MM.1S (cell line): ENCODE data around the gene GLIPR1L1.
"Not testable (repeated sequence)": the region's sequence is repeated elsewhere in the genome, so short reads cannot be mapped to it uniquely, and the experiment has no call there.

Source experiments
- DNase-seq: peaks from one replicate; pipeline ENCODE4 v3.0.0-alpha.2; 2015
- H2AFZ ChIP-seq: fragments of 300-600 bp; sonication (generic); 2 replicates; pipeline ENCODE4 v1.6.0; 2016; ENCODE audit warnings: antibody characterized with exemption, low read length
- H3F3A ChIP-seq: fragments of 300-600 bp; sonication (generic); 2 replicates; pipeline ENCODE4 v1.6.1; 2016; ENCODE audit warnings: mild to moderate bottlenecking, antibody characterized with exemption, low read length, moderate library complexity, mixed read lengths; ENCODE audit not compliant: insufficient read depth
- H3K27ac ChIP-seq: fragments of 300-600 bp; sonication (generic); 2 replicates; pipeline ENCODE4 v1.5.1; 2016; ENCODE audit warnings: mild to moderate bottlenecking, low read length
- H3K27me3 ChIP-seq: fragments of 300-600 bp; sonication (generic); replicated peaks from 2 replicates; pipeline ENCODE4 v1.6.0; 2016; ENCODE audit warnings: low read length; ENCODE audit not compliant: insufficient read depth
- H3K36me3 ChIP-seq: fragments of 300-600 bp; sonication (generic); replicated peaks from 2 replicates; pipeline ENCODE4 v1.6.1; 2016; ENCODE audit warnings: mild to moderate bottlenecking, low read length, mixed read lengths; ENCODE audit not compliant: insufficient read depth
- H3K4me1 ChIP-seq: fragments of 300-600 bp; sonication (generic); 2 replicates; pipeline ENCODE4 v1.6.1; 2016; ENCODE audit warnings: low read length, mixed read lengths
- H3K4me2 ChIP-seq: fragments of 300-600 bp; sonication (generic); 2 replicates; pipeline ENCODE4 v1.6.0; 2016; ENCODE audit warnings: low read depth, low read length
- H3K4me3 ChIP-seq: fragments of 300-600 bp; sonication (generic); 2 replicates; pipeline ENCODE4 v1.5.1; 2016; ENCODE audit warnings: low read length, mixed read lengths
- H3K79me2 ChIP-seq: fragments of 300-600 bp; sonication (generic); 2 replicates; pipeline ENCODE4 v1.6.1; 2016; ENCODE audit warnings: mixed run types, low read length, mixed read lengths
- H3K9ac ChIP-seq: fragments of 300-600 bp; sonication (generic); 2 replicates; pipeline ENCODE4 v1.6.1; 2016; ENCODE audit warnings: low read length, mixed read lengths
- H3K9me2 ChIP-seq: fragments of 300-600 bp; sonication (generic); replicated peaks from 2 replicates; pipeline ENCODE4 v1.6.1; 2016; ENCODE audit warnings: mild to moderate bottlenecking, low read length, mixed read lengths; ENCODE audit not compliant: insufficient read depth
- H3K9me3 ChIP-seq: fragments of 300-600 bp; sonication (generic); replicated peaks from 2 replicates; pipeline ENCODE4 v1.6.1; 2016; ENCODE audit warnings: mild to moderate bottlenecking, low read length, mixed read lengths; ENCODE audit not compliant: insufficient read depth
- H4K20me1 ChIP-seq: fragments of 300-600 bp; sonication (generic); 2 replicates; pipeline ENCODE4 v1.6.1; 2016; ENCODE audit warnings: mild to moderate bottlenecking, low read length, moderate library complexity, mixed read lengths; ENCODE audit not compliant: insufficient read depth
- EZH2 ChIP-seq: fragments of 300-600 bp; sonication (generic); optimal IDR thresholded peaks from 2 replicates; pipeline ENCODE3; 2017; ENCODE audit warnings: low read depth, mild to moderate bottlenecking, antibody characterized with exemption, low read length, mixed read lengths
- EZH2phosphoT487 ChIP-seq: fragments of 300-600 bp; sonication (generic); IDR thresholded peaks from 2 replicates; pipeline ENCODE4 v1.6.1; 2018; ENCODE audit warnings: antibody characterized with exemption, low read length
- TF ChIP-seq, protein P1 (sequence below): fragments of 300-600 bp; sonication (generic); IDR thresholded peaks from 2 replicates; pipeline ENCODE4 v1.5.1; 2016; ENCODE audit warnings: antibody characterized with exemption, low read length, mixed read lengths

The GLIPR1L1 gene

DNA sequence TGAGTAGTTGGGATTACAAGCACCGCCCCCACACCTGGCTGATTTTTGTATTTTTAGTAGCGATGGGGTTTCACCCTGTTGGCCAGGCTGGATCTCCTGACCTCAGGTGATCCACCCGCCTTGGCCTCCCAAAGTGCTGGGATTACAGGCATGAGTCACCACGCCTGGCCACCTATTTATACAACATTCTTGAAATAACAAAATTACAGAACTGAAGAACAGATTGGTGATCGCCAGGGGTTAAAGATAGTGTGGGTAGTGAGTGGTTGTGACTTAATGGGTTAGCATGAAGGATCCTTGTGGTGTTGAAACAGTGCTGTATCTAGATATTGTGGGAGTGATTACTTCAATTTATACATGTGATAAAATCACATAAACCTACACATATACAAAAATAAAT is 7.4 kb downstream of the GLIPR1L1 start:
- no peak for DNase-seq

GRCh38 chr12:75345531-75345930 is 11.1 kb downstream of the GLIPR1L1 start:
- H3K36me3 ChIP-seq: no peaks in the 10 kb centered on the region
- no peak overlapping the region for H2AFZ ChIP-seq
- no peaks in the 10 kb centered on the region for H3K9me2 ChIP-seq
- H3K4me2 ChIP-seq: no peak overlapping the region
- DNase-seq: no peak
- no peaks in the 10 kb centered on the region for H3K9me3 ChIP-seq
- no peaks in the 10 kb centered on the region for H3K4me1 ChIP-seq
- H4K20me1 ChIP-seq: no peaks in the 10 kb centered on the region
- no peak overlapping the region for H3K27ac ChIP-seq
- H3K27me3 ChIP-seq: no peaks in the 10 kb centered on the region
- H3K4me3 ChIP-seq: no peak overlapping the region
- H3K9ac ChIP-seq: no peak overlapping the region
- no peaks in the 10 kb centered on the region for H3K79me2 ChIP-seq
- H3F3A ChIP-seq: no peaks in the 10 kb centered on the region
- TF ChIP-seq, protein P1, sequence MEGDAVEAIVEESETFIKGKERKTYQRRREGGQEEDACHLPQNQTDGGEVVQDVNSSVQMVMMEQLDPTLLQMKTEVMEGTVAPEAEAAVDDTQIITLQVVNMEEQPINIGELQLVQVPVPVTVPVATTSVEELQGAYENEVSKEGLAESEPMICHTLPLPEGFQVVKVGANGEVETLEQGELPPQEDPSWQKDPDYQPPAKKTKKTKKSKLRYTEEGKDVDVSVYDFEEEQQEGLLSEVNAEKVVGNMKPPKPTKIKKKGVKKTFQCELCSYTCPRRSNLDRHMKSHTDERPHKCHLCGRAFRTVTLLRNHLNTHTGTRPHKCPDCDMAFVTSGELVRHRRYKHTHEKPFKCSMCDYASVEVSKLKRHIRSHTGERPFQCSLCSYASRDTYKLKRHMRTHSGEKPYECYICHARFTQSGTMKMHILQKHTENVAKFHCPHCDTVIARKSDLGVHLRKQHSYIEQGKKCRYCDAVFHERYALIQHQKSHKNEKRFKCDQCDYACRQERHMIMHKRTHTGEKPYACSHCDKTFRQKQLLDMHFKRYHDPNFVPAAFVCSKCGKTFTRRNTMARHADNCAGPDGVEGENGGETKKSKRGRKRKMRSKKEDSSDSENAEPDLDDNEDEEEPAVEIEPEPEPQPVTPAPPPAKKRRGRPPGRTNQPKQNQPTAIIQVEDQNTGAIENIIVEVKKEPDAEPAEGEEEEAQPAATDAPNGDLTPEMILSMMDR: no peak
- TF ChIP-seq EZH2phosphoT487 (no peak), EZH2 (no peak)

More for the DNA sequence above, 7.4 kb downstream of the GLIPR1L1 start:
- no peak overlapping the region for H3K27ac ChIP-seq
- H2AFZ ChIP-seq: no peak overlapping the region
- TF ChIP-seq EZH2phosphoT487 (no peak), EZH2 (no peak)
- TF ChIP-seq, protein P1: no peak
- no peak overlapping the region for H3K4me3 ChIP-seq
- no peaks in the 10 kb centered on the region for H3K27me3 ChIP-seq
- no peaks in the 10 kb centered on the region for H3K9me2 ChIP-seq
- H3K36me3 ChIP-seq: no peaks in the 10 kb centered on the region
- H3K9ac ChIP-seq: no peak overlapping the region
- peaks cover 4% of the 10 kb centered on the region; the same call in 1 of the 2 replicates for H3K4me1 ChIP-seq
- no peaks in the 10 kb centered on the region for H3K79me2 ChIP-seq
- H3K4me2 ChIP-seq: no peak overlapping the region
- peaks cover 4% of the 10 kb centered on the region; the same call in 1 of the 2 replicates for H3F3A ChIP-seq
- no peaks in the 10 kb centered on the region for H3K9me3 ChIP-seq
- H4K20me1 ChIP-seq: no peaks in the 10 kb centered on the region

DNA sequence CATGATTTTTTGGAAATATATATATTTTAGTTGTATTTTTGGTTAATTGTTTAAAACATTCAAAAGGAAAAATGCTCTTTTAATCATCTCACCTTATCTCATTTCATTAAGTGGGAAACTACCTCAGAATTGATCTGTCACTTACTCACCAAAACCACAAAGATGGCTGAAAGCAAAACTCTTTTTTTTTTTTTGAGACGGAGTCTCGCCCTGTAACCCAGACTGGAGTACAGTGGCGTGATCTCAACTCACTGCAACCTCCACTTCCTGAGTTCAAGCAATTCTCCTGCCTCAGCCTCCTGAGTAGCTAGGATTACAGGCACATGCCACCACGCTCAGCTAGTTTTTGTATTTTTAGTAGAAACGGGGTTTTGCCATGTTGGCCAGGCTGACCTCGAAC is 11.7 kb downstream of the GLIPR1L1 start:
- not testable (repeated sequence) for H3K36me3 ChIP-seq, H3K27ac ChIP-seq, H4K20me1 ChIP-seq, DNase-seq, H3K9me2 ChIP-seq, H3F3A ChIP-seq, H2AFZ ChIP-seq, H3K9ac ChIP-seq, H3K4me2 ChIP-seq, H3K79me2 ChIP-seq, H3K27me3 ChIP-seq, H3K9me3 ChIP-seq, H3K4me3 ChIP-seq, H3K4me1 ChIP-seq

- no peaks in the 10 kb centered on the region for H3K36me3 ChIP-seq
- H3K9ac ChIP-seq: no peak overlapping the region
- no peak overlapping the region for H2AFZ ChIP-seq
- no peak overlapping the region for H3K4me3 ChIP-seq
- no peaks in the 10 kb centered on the region for H3K4me1 ChIP-seq
- H4K20me1 ChIP-seq: no peaks in the 10 kb centered on the region
- no peak for TF ChIP-seq EZH2
- no peak for TF ChIP-seq EZH2phosphoT487
- TF ChIP-seq, protein P1: no peak
- H3K4me2 ChIP-seq: no peak overlapping the region
- no peaks in the 10 kb centered on the region for H3K9me2 ChIP-seq
- DNase-seq: no peak
- no peaks in the 10 kb centered on the region for H3F3A ChIP-seq
- H3K79me2 ChIP-seq: no peaks in the 10 kb centered on the region
- no peak overlapping the region for H3K27ac ChIP-seq
- no peaks in the 10 kb centered on the region for H3K27me3 ChIP-seq
- H3K9me3 ChIP-seq: no peaks in the 10 kb centered on the region
Observed at GRCh38 chr12:75349946-75350345, 15.5 kb downstream of the GLIPR1L1 start.
